Common myeloid progenitor, CD34-positive (primary cell): ENCODE results near the gene FXYD6.

Source experiments
- CTCF ChIA-PET: fragments of 350-600 bp; sonication (Branson Sonifier 250); formaldehyde crosslinking; loops from one replicate; lab custom pipeline; 2021; ENCODE audit warnings: antibody characterized with exemption; lab: Charles Lee
- POLR2A ChIA-PET: fragments of 350-600 bp; sonication (Branson Sonifier 250); formaldehyde crosslinking; loops from one replicate; lab custom pipeline; 2021; ENCODE audit warnings: antibody characterized with exemption; lab: Charles Lee
- DNase-seq, 3 donors: peaks; one replicate each; pipeline versions ENCODE4 v3.0.0 to v3.0.0-alpha.2; 2013
- H3K27ac ChIP-seq, 2 experiments: 1 replicate in 1 of 2; 2 replicates in 1 of 2; pipeline ENCODE4 v1.7.0; 2013; ENCODE audit warnings: inconsistent platforms in 2 of 2, low read length in 2 of 2, mild to moderate bottlenecking in 2 of 2, low read depth in 1 of 2, moderate library complexity in 1 of 2; ENCODE audit not compliant: severe bottlenecking in 2 of 2, insufficient read depth in 1 of 2, poor library complexity in 1 of 2
- H3K27me3 ChIP-seq, 5 experiments: replicated peaks in 2 of 5; 1 replicate in 3 of 5; 2 replicates in 2 of 5; pipeline versions ENCODE4 v1.6.1 to v1.7.0; 2013; ENCODE audit warnings: low read length in 4 of 5, mild to moderate bottlenecking in 2 of 5, moderate library complexity in 2 of 5, inconsistent platforms in 1 of 5; ENCODE audit not compliant: insufficient read depth in 5 of 5, control insufficient read depth in 4 of 5
- H3K36me3 ChIP-seq, 4 experiments: 1 replicate in 2 of 4; 2 replicates in 2 of 4; pipeline versions ENCODE4 v1.6.1 to v1.7.0; 2013; ENCODE audit warnings: low read length in 3 of 4, control low read depth in 1 of 4, mild to moderate bottlenecking in 1 of 4; ENCODE audit not compliant: control insufficient read depth in 4 of 4, insufficient read depth in 4 of 4
- H3K4me1 ChIP-seq, 4 experiments: 1 replicate in 3 of 4; 2 replicates in 1 of 4; pipeline versions ENCODE4 v1.6.1 to v1.7.1; 2013; ENCODE audit warnings: low read length in 3 of 4, mild to moderate bottlenecking in 3 of 4, control low read depth in 1 of 4, inconsistent platforms in 1 of 4, moderate library complexity in 1 of 4; ENCODE audit not compliant: control insufficient read depth in 4 of 4, insufficient read depth in 4 of 4; ENCODE audit errors: control extremely low read depth in 1 of 4
- H3K4me3 ChIP-seq, 7 experiments: 1 replicate in 4 of 7; 2 replicates in 3 of 7; pipeline versions ENCODE4 v1.5.1 to v1.7.0; 2013; ENCODE audit warnings: mild to moderate bottlenecking in 7 of 7, low read length in 6 of 7, moderate library complexity in 6 of 7, inconsistent platforms in 2 of 7, low read depth in 2 of 7, control low read depth in 1 of 7; ENCODE audit not compliant: insufficient read depth in 4 of 7, control insufficient read depth in 1 of 7; ENCODE audit errors: extremely low read depth in 1 of 7
- H3K9me3 ChIP-seq, 5 experiments: 1 replicate in 4 of 5; 2 replicates in 1 of 5; pipeline versions ENCODE4 v1.6.1 to v1.7.1; 2013; ENCODE audit warnings: low read length in 4 of 5, mild to moderate bottlenecking in 2 of 5, inconsistent platforms in 1 of 5, low read depth in 1 of 5, moderate library complexity in 1 of 5; ENCODE audit not compliant: control insufficient read depth in 4 of 5, insufficient read depth in 2 of 5; ENCODE audit errors: control extremely low read depth in 1 of 5
- WGBS: methylation state at CpG from one replicate; pipeline ENCODE4 v1.1.5; 2013; ENCODE audit not compliant: insufficient coverage; 5-methylcytosine and 5-hydroxymethylcytosine counted together

The FXYD6 gene

GRCh38 chr11:117851852-117852251 lies 24.6 kb downstream of the FXYD6 start:
- H3K9me3 ChIP-seq: peaks cover 0 to 10% (median 4%) of the 10 kb centered on the region in 5 experiments
- POLR2A ChIA-PET: no interaction called here
- 50% methylated on average over 2 of the region's 3 CpGs for WGBS

GRCh38 chr11:117851106-117851505 lies 25.4 kb downstream of the FXYD6 start:
- POLR2A ChIA-PET: no interaction called here
- H3K27ac ChIP-seq: no peak overlapping the region
- DNase-seq: no peak
- CTCF ChIA-PET: interaction anchor here (1.0 to 2.1 kb wide), 7 partner anchors 8 to 96 kb away, joined by 3 to 10 read pairs (median 4); no protein-coding TSS in a partner anchor
- no peak overlapping the region for H3K4me3 ChIP-seq
- H3K27me3 ChIP-seq: no peaks in the 10 kb centered on the region
- H3K36me3 ChIP-seq: no peaks in the 10 kb centered on the region
- H3K4me1 ChIP-seq: peaks cover 0 to 7% (median 5%) of the 10 kb centered on the region in 4 experiments
- 89% methylated on average over 3 of the region's 3 CpGs for WGBS
- H3K9me3 ChIP-seq: peaks cover 0 to 10% (median 4%) of the 10 kb centered on the region in 5 experiments

More at GRCh38 chr11:117851852-117852251, 24.6 kb downstream of the FXYD6 start:
- Histone ChIP-seq H3K4me1 (peaks cover 0 to 7% (median 5%) of the 10 kb centered on the region in 4 experiments), H3K27me3 (no peaks in the 10 kb centered on the region), H3K4me3 (no peak overlapping the region), H3K27ac (no peak overlapping the region), H3K36me3 (no peaks in the 10 kb centered on the region)
- CTCF ChIA-PET: interaction anchor here (0.6 to 2.1 kb wide), 10 partner anchors 9 to 95 kb away, joined by 3 to 10 read pairs (median 4); no protein-coding TSS in a partner anchor
- no peak for DNase-seq

GRCh38 chr11:117849781-117850414 lies 26.6 kb downstream of the FXYD6 start:
- ChIA-PET CTCF (interaction anchor here (1.1 to 1.8 kb wide), 3 partner anchors 55 to 97 kb away, joined by 3 to 12 read pairs (median 4); no protein-coding TSS in a partner anchor), POLR2A (no interaction called here)
- no peak overlapping the region for H3K27ac ChIP-seq
- no peaks in the 10 kb centered on the region for H3K36me3 ChIP-seq
- WGBS: 4% methylated on average over 3 of the region's 6 CpGs
- peaks cover 0 to 7% (median 5%) of the 10 kb centered on the region in 4 experiments for H3K4me1 ChIP-seq
- H3K4me3 ChIP-seq: no peak overlapping the region
- H3K27me3 ChIP-seq: no peaks in the 10 kb centered on the region
- peaks cover 0 to 10% (median 4%) of the 10 kb centered on the region in 5 experiments for H3K9me3 ChIP-seq
- peak in 1 of 3 donors; percentile 22 for DNase-seq

GRCh38 chr11:117843666-117844484 lies 32.6 kb downstream of the FXYD6 start:
- ChIA-PET POLR2A (interaction anchor here (1.2 to 1.8 kb wide), 2 partner anchors 10 to 103 kb away, joined by 3 to 6 read pairs; no protein-coding TSS in a partner anchor), CTCF (interaction anchor here (0.6 to 8.2 kb wide), 36 partner anchors 8 to 323 kb away, joined by 3 to 122 read pairs (median 4); partner anchors contain the start of genes FXYD2 and TMPRSS13)
- no peaks in the 10 kb centered on the region for H3K9me3 ChIP-seq
- H3K4me1 ChIP-seq: peaks cover 0 to 18% (median 14%) of the 10 kb centered on the region in 4 experiments
- H3K27me3 ChIP-seq: no peaks in the 10 kb centered on the region
- H3K4me3 ChIP-seq: no peak overlapping the region
- H3K27ac ChIP-seq: no peak overlapping the region
- WGBS: 4% methylated on average over 6 of the region's 9 CpGs
- H3K36me3 ChIP-seq: no peaks in the 10 kb centered on the region
- peak; percentile 59 to 80 (median 73) for DNase-seq

- Histone ChIP-seq H3K4me1 (peaks cover 0 to 22% (median 14%) of the 10 kb centered on the region in 4 experiments), H3K27ac (no peak overlapping the region), H3K4me3 (no peak overlapping the region), H3K27me3 (no peaks in the 10 kb centered on the region), H3K36me3 (no peaks in the 10 kb centered on the region), H3K9me3 (no peaks in the 10 kb centered on the region)
- 83% methylated on average over 15 of the region's 16 CpGs for WGBS
- POLR2A ChIA-PET: interaction anchor here (0.6 to 1.8 kb wide), 2 partner anchors 9 to 24 kb away, joined by 5 to 6 read pairs; no protein-coding TSS in a partner anchor
- no peak for DNase-seq
- CTCF ChIA-PET: interaction anchor here (0.6 to 8.2 kb wide), 22 partner anchors 9 to 212 kb away, joined by 3 to 122 read pairs (median 6); partner anchors contain the start of gene FXYD2
Observed at GRCh38 chr11:117842131-117842941, 34.1 kb downstream of the FXYD6 start.

GRCh38 chr11:117841551-117842031 lies 34.9 kb downstream of the FXYD6 start:
- no peaks in the 10 kb centered on the region for H3K27me3 ChIP-seq
- ChIA-PET CTCF (interaction anchor here (0.6 to 8.2 kb wide), 17 partner anchors 9 to 210 kb away, joined by 3 to 122 read pairs (median 10); partner anchors contain the start of gene FXYD2), POLR2A (interaction anchor here (1.8 kb wide), 1 partner anchor 8 kb away, joined by 6 read pairs; no protein-coding TSS in a partner anchor)
- H3K27ac ChIP-seq: no peak overlapping the region
- DNase-seq: no peak
- H3K4me3 ChIP-seq: no peak overlapping the region
- H3K9me3 ChIP-seq: no peaks in the 10 kb centered on the region
- 59% methylated on average over 5 of the region's 7 CpGs for WGBS
- peaks cover 0 to 28% (median 14%) of the 10 kb centered on the region in 4 experiments for H3K4me1 ChIP-seq
- H3K36me3 ChIP-seq: no peaks in the 10 kb centered on the region
